Spleen (tissue), 11 donors: Measurements from ENCODE around the gene HEYL. TPM values are rescaled to one million over a fixed set of nuclear protein-coding genes. Genes with fewer than 3 reads are reported as not detected.

Experiments
- DNase-seq: peaks from one replicate; pipeline ENCODE4 v3.0.0-alpha.2; 2020
- H3K27ac ChIP-seq, 8 donors: fragments of 200-600 bp; sonication (generic) in 7 of 8; 1 replicate in 4 of 8; 2 replicates in 4 of 8; pipeline versions ENCODE4 v1.5.0 to v1.8.0; 2016 to 2021; ENCODE audit warnings: inconsistent platforms in 4 of 8, mild to moderate bottlenecking in 4 of 8, moderate library complexity in 1 of 8
- H3K27me3 ChIP-seq, 7 donors: fragments of 200-600 bp; sonication (generic) in 6 of 7; replicated peaks in 1 of 7; 1 replicate in 4 of 7; 2 replicates in 3 of 7; pipeline versions ENCODE4 v1.5.0 to v1.8.0; 2016 to 2021; ENCODE audit warnings: inconsistent platforms in 3 of 7, mild to moderate bottlenecking in 1 of 7
- H3K36me3 ChIP-seq, 6 donors: fragments of 200-600 bp; sonication (generic) in 5 of 6; 1 replicate in 4 of 6; 2 replicates in 2 of 6; pipeline versions ENCODE4 v1.5.0 to v1.8.0; 2016 to 2021; ENCODE audit warnings: inconsistent platforms in 2 of 6
- H3K4me1 ChIP-seq, 6 donors: fragments of 200-600 bp; sonication (generic) in 5 of 6; 1 replicate in 3 of 6; 2 replicates in 3 of 6; pipeline versions ENCODE4 v1.5.0 to v1.8.0; 2016 to 2021; ENCODE audit warnings: inconsistent platforms in 3 of 6
- H3K4me3 ChIP-seq, 8 donors: fragments of 200-600 bp; sonication (generic) in 7 of 8; 1 replicate in 4 of 8; 2 replicates in 4 of 8; pipeline versions ENCODE4 v1.5.0 to v1.8.0; 2016 to 2021; ENCODE audit warnings: inconsistent platforms in 4 of 8, mild to moderate bottlenecking in 4 of 8, moderate library complexity in 2 of 8
- H3K9me3 ChIP-seq, 8 donors: fragments of 200-600 bp; sonication (generic) in 7 of 8; 1 replicate in 4 of 8; 2 replicates in 4 of 8; pipeline versions ENCODE4 v1.5.0 to v1.8.0; 2016 to 2021; ENCODE audit warnings: inconsistent platforms in 4 of 8
- CTCF ChIP-seq, 11 experiments: fragments of 200-600 bp in 7 of 11; fragments of 450-650 bp in 4 of 11; sonication (generic) in 4 of 11; IDR thresholded peaks in 8 of 11; conservative IDR thresholded peaks in 3 of 11; 1 replicate in 7 of 11; 2 replicates in 4 of 11; pipeline versions ENCODE4 v1.4.0 to v1.8.0; 2016 to 2021; ENCODE audit warnings: antibody characterized with exemption in 11 of 11, inconsistent platforms in 4 of 11, mild to moderate bottlenecking in 1 of 11
- POLR2A ChIP-seq, 3 donors: fragments of 450-650 bp; IDR thresholded peaks; one replicate each; pipeline ENCODE4 v1.5.1; 2017; ENCODE audit warnings: antibody characterized with exemption in 3 of 3, mild to moderate bottlenecking in 1 of 3
- POLR2AphosphoS5 ChIP-seq, 3 donors: sonication (generic); formaldehyde crosslinking; IDR thresholded peaks; one replicate each; pipeline ENCODE4 v1.5.1; 2017; ENCODE audit warnings: antibody characterized with exemption in 3 of 3
- WGBS, 5 donors: extraction: QIAGEN DNeasy Blood & Tissue Kit in 3 of 5; methylation state at CpG; one replicate each; pipeline versions ENCODE4 v1.1.5 to v1.1.7; 2013 to 2018; 5-methylcytosine and 5-hydroxymethylcytosine counted together
- intact Hi-C: fragments of 100-400 bp; cut with DNase I; formaldehyde crosslinking; loops from one replicate; pipeline ENCODE4 v1.15.0; 2023; ENCODE audit warnings: low total_unique reads
- polyA plus RNA-seq, 3 donors: library from polyadenylated mRNA; stranded (reverse); fragments of 200-250 nt; gene quantifications; one replicate each; pipeline ENCODE4 v1.2.1, GENCODE V29; 2013
- total RNA-seq, 7 donors: library from RNA; depleted of rRNA in 3 of 7; stranded (reverse); fragments of >200 nt in 3 of 7; fragmentation: NEBNext Ultra II Directional in 4 of 7; extraction: Animal tissue kit (Norgen Biotek cat#: 25700) in 4 of 7; gene quantifications; one replicate each; pipeline versions ENCODE4 v1.1.0 to v1.2.1, GENCODE V29; 2016 to 2021
- donor health status: healthy with polysubstance abuse.
- donor health status: DM: no; HTN: no; CAD: no; lungs with moderate emphysema.
- donor health status: DM: no; HTN: no; CAD: no.
- donor health status: Bipolar disorder and iron deficiency.
- donor health status: healthy.
- donor health status: DM: no; HTN: no; CAD: no.
- donor health status: DM: yes; HTN: yes; CAD: no.

HEYL gene
- total and polyA plus RNA-seq, 10 donors, result 1.2 to 9.9 (median 3.8) TPM

GRCh38 chr1:39592069-39592468, 47.4 kb downstream of the HEYL start:
- no peak overlapping the region for H3K27ac ChIP-seq
- no peak overlapping the region for H3K4me3 ChIP-seq
- H3K36me3 ChIP-seq, result no peaks in the 10 kb centered on the region
- H3K4me1 ChIP-seq, result no peaks in the 10 kb centered on the region
- TF ChIP-seq POLR2A (IDR thresholded peaks at IDR 0.05) (no peak), CTCF (IDR thresholded peaks at IDR 0.05 in 8 of 11, conservative IDR thresholded peaks at IDR 0.05 in 3 of 11) (no peak), POLR2AphosphoS5 (IDR thresholded peaks at IDR 0.05) (no peak)
- no peak for DNase-seq
- no peaks in the 10 kb centered on the region for H3K27me3 ChIP-seq
- intact Hi-C loops, result no loop called here
- 88 to 94% (median 91%) methylated on average over 4 of the region's 4 CpGs for WGBS, 5 donors
- H3K9me3 ChIP-seq, result no peaks in the 10 kb centered on the region

- intact Hi-C loops, result no loop called here
- H3K36me3 ChIP-seq, result no peaks in the 10 kb centered on the region
- DNase-seq, result no peak
- WGBS, 5 donors, result 87 to 96% (median 90%) methylated on average over 7 of the region's 7 CpGs
- H3K27me3 ChIP-seq, result no peaks in the 10 kb centered on the region
- no peak overlapping the region for H3K27ac ChIP-seq
- TF ChIP-seq CTCF (IDR thresholded peaks at IDR 0.05 in 8 of 11, conservative IDR thresholded peaks at IDR 0.05 in 3 of 11) (no peak), POLR2A (IDR thresholded peaks at IDR 0.05) (no peak), POLR2AphosphoS5 (IDR thresholded peaks at IDR 0.05) (no peak)
- no peaks in the 10 kb centered on the region for H3K4me1 ChIP-seq
- no peaks in the 10 kb centered on the region for H3K9me3 ChIP-seq
- H3K4me3 ChIP-seq, result no peak overlapping the region
Observed at GRCh38 chr1:39590546-39590945, 48.9 kb downstream of the HEYL start.

GRCh38 chr1:39585933-39586332, 53.5 kb downstream of the HEYL start:
- 90 to 96% (median 94%) methylated on average over 7 of the region's 7 CpGs for WGBS, 5 donors

More at GRCh38 chr1:39585933-39586332, 53.5 kb downstream of the HEYL start:
- DNase-seq, result no peak
- intact Hi-C loops, result no loop called here
- H3K36me3 ChIP-seq, result no peaks in the 10 kb centered on the region
- no peak overlapping the region for H3K27ac ChIP-seq
- H3K27me3 ChIP-seq, result no peaks in the 10 kb centered on the region
- no peaks in the 10 kb centered on the region for H3K4me1 ChIP-seq
- H3K4me3 ChIP-seq, result no peak overlapping the region
- no peaks in the 10 kb centered on the region for H3K9me3 ChIP-seq
- TF ChIP-seq CTCF (IDR thresholded peaks at IDR 0.05 in 8 of 11, conservative IDR thresholded peaks at IDR 0.05 in 3 of 11) (no peak), POLR2AphosphoS5 (IDR thresholded peaks at IDR 0.05) (no peak), POLR2A (IDR thresholded peaks at IDR 0.05) (no peak)
